K562 (cell line): ENCODE data around the gene WDR83. TPM values are rescaled to one million over a fixed set of nuclear protein-coding genes. Genes with fewer than 3 reads are reported as not detected.

Experiments used
- CBX8 ChIP-seq: fragments of 200-600 bp; sonication (generic); IDR thresholded peaks from 2 replicates; pipeline ENCODE4 v1.6.1; 2012; ENCODE audit warnings: borderline replicate concordance, mixed run types, low read depth, mild to moderate bottlenecking, moderate library complexity, mixed read lengths, low read length, control low read depth, inconsistent platforms; ENCODE audit not compliant: poor library complexity, severe bottlenecking; ENCODE audit errors: extremely low read depth
- E2F5 ChIP-seq: sonication (generic); formaldehyde crosslinking; IDR thresholded peaks from 2 replicates; pipeline ENCODE4 v1.8.0; 2022; ENCODE audit warnings: mild to moderate bottlenecking, missing genetic modification reagents
- FOXO4 ChIP-seq: fragments of 450-650 bp; formaldehyde crosslinking; IDR thresholded peaks from 2 replicates; pipeline ENCODE4 v1.4.0; 2020; ENCODE audit warnings: mild to moderate bottlenecking, moderate library complexity
- GATA2 ChIP-seq: sonication (generic); formaldehyde crosslinking; IDR thresholded peaks from 2 replicates; pipeline ENCODE4 v1.4.0; 2020; ENCODE audit warnings: mild to moderate bottlenecking, missing genetic modification reagents
- MIER1 ChIP-seq: fragments of 450-650 bp; IDR thresholded peaks from 2 replicates; pipeline ENCODE4 v1.6.1; 2016; ENCODE audit warnings: antibody characterized with exemption, mild to moderate bottlenecking, low read depth
- MLLT1 ChIP-seq, 2 experiments: fragments of 450-650 bp; IDR thresholded peaks; 2 replicates each; pipeline ENCODE4 v1.6.1; 2016
- MTA2 ChIP-seq: fragments of 450-650 bp; IDR thresholded peaks from 2 replicates; pipeline ENCODE4 v1.6.1; 2016; ENCODE audit warnings: low read depth
- POLR2AphosphoS2 ChIP-seq: IDR thresholded peaks from 2 replicates; pipeline ENCODE4 v1.6.1; 2012; ENCODE audit warnings: low read length, improper control_type of control experiment
- RBM39 ChIP-seq: fragments of 200-400 bp; formaldehyde crosslinking; optimal IDR thresholded peaks from 2 replicates; pipeline ENCODE3; 2018; ENCODE audit warnings: low read depth, low read length
- SMARCA4 ChIP-seq: fragments of 450-650 bp; IDR thresholded peaks from 2 replicates; pipeline ENCODE4 v1.6.1; 2016
- USF1 ChIP-seq: sonication (generic); formaldehyde crosslinking; IDR thresholded peaks from 2 replicates; pipeline ENCODE4 v1.9.0; 2022; ENCODE audit warnings: mild to moderate bottlenecking, missing genetic modification reagents
- ZBTB17 ChIP-seq: fragments of 450-650 bp; formaldehyde crosslinking; IDR thresholded peaks from 2 replicates; pipeline ENCODE4 v1.4.0; 2020; ENCODE audit warnings: mild to moderate bottlenecking
- ZNF318 ChIP-seq, 2 experiments: fragments of 450-650 bp; IDR thresholded peaks; 2 replicates each; pipeline ENCODE4 v1.6.1; 2016; ENCODE audit warnings: mild to moderate bottlenecking in 2 of 2, borderline replicate concordance in 1 of 2, low read depth in 1 of 2, moderate library complexity in 1 of 2
- ZSCAN29 ChIP-seq: fragments of 450-650 bp; IDR thresholded peaks from 2 replicates; pipeline ENCODE4 v1.6.1; 2017
- polyA plus RNA-seq, 8 experiments: library from polyadenylated mRNA; depleted of rRNA in 4 of 8; stranded (reverse) in 5 of 8; unstranded in 3 of 8; fragments of >200 nt; fragmentation: Nextera tagmentation in 2 of 8; fragmentation: Illumina TruSeq in 1 of 8; extraction: Ambion mirVana in 2 of 8; extraction: Trizol in 1 of 8; gene quantifications; 2 replicates each; pipeline versions ENCODE4 v1.2.1 to v1.2.3, GENCODE V29; 2011 to 2014; ENCODE audit warnings: inconsistent platforms in 1 of 8, missing spikeins in 1 of 8
- total RNA-seq, 7 experiments: library from RNA; depleted of rRNA in 6 of 7; stranded (reverse); fragments of >200 nt in 6 of 7; fragmentation: Illumina TruSeq in 2 of 7; extraction: Trizol in 2 of 7; gene quantifications; 2 replicates each; pipeline versions ENCODE4 v1.2.1 to v1.2.3, GENCODE V29; 2011 to 2021; ENCODE audit warnings: low replicate concordance in 1 of 7

The WDR83 gene
- total and polyA plus RNA-seq, 9 of the 15 experiments (the other 6 are each of a cell fraction or from before 2014, with no cell fraction given) = 0.52 to 21.3 (median 4.2) TPM

GRCh38 chr19:12723641-12724426, 57.2 kb downstream of the WDR83 start, which contains the start of gene TNPO2 (continued):
- TF ChIP-seq ZNF318 (IDR thresholded peaks at IDR 0.05; ENCODE audit: borderline replicate concordance in 1 of 2, low read depth in 1 of 2) = no peak
- TF ChIP-seq MIER1 = no peak; the same call in 1 of the 2 replicates
- no peak for TF ChIP-seq MLLT1 (IDR thresholded peaks at IDR 0.05)
- peak; percentile 77 for TF ChIP-seq USF1 (CRISPR knock-in tag)
- TF ChIP-seq E2F5 = no peak
- no peak for TF ChIP-seq ZSCAN29
- no peak for TF ChIP-seq RBM39
- peak; percentile 77 for TF ChIP-seq GATA2 (CRISPR knock-in tag)
- no peak for TF ChIP-seq ZBTB17
- TF ChIP-seq CBX8 = no peak
- TF ChIP-seq FOXO4 (CRISPR knock-in tag) = no peak
- TF ChIP-seq SMARCA4 = no peak
- no peak for TF ChIP-seq POLR2AphosphoS2
- TF ChIP-seq MTA2 = no peak; the same call in 1 of the 2 replicates
